ENCODE results near the gene CMSS1. TPM values are rescaled to one million over a fixed set of nuclear protein-coding genes. Genes with fewer than 3 reads are reported as not detected.

CMSS1 gene
- total and polyA plus RNA-seq, 12 donors = 16.2 to 75.6 (median 33.0) TPM

DNA sequence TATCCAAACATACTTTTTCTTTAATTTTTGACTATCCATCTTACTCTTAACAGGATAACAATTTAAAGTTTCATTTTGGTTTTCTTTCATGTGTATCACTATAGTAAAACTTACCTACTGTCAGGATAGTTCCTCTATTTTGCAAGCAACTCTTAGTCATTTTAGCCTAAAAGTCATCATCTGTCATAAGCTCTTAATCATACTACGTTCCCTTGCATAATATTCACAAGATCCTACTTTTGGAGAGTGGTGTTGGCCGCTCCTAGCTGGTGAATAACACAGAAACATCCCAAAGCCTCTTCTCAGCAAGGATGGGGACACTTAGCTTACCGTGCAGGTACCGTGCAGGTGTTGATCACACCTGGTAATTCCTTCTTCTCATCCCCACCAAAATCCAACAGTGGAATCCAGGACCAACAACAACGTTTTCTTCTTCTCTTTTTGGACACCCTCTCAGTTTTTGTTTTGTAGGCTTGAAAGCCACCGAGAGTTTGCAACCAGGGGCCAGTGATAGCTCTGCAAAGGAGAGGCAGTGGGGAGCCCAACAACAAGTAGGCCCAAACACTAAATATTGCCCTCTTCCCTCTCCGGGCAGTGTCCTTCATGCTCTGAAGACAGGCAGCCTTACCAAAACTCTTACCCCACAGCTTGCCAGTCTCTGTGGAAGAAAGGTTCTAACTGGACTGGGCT lies 296.2 kb downstream of the CMSS1 start:
- Histone ChIP-seq H3K27ac (no peak overlapping the region), H3K27me3 (no peaks in the 10 kb centered on the region), H3K9me3 (replicated peaks in 1 of 3) (no peaks in the 10 kb centered on the region), H3K4me3 (no peak overlapping the region), H3K36me3 (replicated peaks in 1 of 2) (no peaks in the 10 kb centered on the region), H3K4me1 (replicated peaks in 1 of 2) (peaks cover 0 to 4% of the 10 kb centered on the region in 2 donors)
- TF ChIP-seq, protein P1, sequence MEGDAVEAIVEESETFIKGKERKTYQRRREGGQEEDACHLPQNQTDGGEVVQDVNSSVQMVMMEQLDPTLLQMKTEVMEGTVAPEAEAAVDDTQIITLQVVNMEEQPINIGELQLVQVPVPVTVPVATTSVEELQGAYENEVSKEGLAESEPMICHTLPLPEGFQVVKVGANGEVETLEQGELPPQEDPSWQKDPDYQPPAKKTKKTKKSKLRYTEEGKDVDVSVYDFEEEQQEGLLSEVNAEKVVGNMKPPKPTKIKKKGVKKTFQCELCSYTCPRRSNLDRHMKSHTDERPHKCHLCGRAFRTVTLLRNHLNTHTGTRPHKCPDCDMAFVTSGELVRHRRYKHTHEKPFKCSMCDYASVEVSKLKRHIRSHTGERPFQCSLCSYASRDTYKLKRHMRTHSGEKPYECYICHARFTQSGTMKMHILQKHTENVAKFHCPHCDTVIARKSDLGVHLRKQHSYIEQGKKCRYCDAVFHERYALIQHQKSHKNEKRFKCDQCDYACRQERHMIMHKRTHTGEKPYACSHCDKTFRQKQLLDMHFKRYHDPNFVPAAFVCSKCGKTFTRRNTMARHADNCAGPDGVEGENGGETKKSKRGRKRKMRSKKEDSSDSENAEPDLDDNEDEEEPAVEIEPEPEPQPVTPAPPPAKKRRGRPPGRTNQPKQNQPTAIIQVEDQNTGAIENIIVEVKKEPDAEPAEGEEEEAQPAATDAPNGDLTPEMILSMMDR (IDR thresholded peaks at IDR 0.05) = no peak
- TF ChIP-seq POLR2A (IDR thresholded peaks at IDR 0.05) = no peak
- no peak for DNase-seq
- 84 to 90% (median 87%) methylated on average over 7 of the region's 7 CpGs for WGBS, 4 donors
- intact Hi-C loops (cut with DNase I) = no loop called here

DNA sequence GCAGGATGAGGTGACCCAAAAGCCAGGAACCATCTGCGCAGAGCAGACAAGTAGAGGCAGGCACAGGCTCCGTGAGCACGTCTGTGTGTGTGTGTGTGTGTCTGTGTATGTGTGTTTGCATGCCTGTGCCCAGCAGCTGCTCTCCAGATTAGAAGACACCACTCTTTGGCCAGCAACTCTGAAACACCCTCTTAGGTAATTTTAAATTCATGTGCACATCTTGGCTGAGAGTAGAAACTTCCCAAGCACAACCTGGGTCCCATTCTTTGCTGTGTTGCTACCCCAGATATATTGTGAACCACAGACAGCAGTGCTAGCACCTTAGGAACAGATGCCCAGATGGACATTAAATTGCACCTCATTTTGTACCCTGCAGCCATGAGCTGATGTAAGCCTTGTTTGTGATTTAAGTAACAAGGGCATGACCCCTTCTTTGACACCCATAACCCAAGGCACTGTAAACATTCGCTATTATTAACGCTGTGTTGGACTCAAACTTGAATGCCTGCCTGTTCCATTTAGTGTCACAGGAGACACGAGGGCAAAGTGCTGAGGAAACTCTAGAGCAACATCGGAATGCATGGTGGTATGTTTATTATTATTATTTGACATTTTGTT lies 296.9 kb downstream of the CMSS1 start, which contains the start of gene FILIP1L:
TSS of gene FILIP1L (minus strand) at position 89 of the 618 bp plus-strand sequence.
- no peak within 1 kb of the TSS for H3K4me3 ChIP-seq
- WGBS, 4 donors = 84 to 89% (median 88%) methylated on average over 5 to 7 of the region's 7 CpGs
- intact Hi-C loops (cut with DNase I) = no loop called here

DNA sequence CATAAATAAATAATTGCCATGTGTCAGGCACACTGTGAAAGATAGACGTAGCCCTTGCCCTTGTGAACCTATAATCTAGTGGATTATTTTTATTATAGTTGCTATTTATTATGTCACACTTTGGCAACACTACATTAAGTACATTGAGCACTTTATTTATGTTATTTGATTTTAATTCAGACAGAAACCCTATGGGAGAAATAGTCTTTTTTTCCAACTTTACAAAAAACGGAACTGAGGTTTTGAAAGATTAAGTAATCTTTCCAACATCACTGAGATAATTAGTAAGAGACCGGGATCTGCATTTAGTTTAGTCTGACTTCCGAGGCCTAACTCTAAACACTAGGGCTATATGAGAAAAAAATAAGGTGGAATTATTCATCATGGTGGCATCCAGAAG lies 299.4 kb downstream of the CMSS1 start:
- no peaks in the 10 kb centered on the region for H3K36me3 ChIP-seq (replicated peaks in 1 of 2)
- peaks cover 0 to 4% of the 10 kb centered on the region in 2 donors for H3K4me1 ChIP-seq (replicated peaks in 1 of 2)
- H3K27me3 ChIP-seq = no peaks in the 10 kb centered on the region
- DNase-seq = no peak
- intact Hi-C loops (cut with DNase I) = no loop called here
- 92 to 94% (median 93%) methylated on average over 4 of the region's 4 CpGs for WGBS, 4 donors
- no peaks in the 10 kb centered on the region for H3K9me3 ChIP-seq (replicated peaks in 1 of 3)
- no peak overlapping the region for H3K4me3 ChIP-seq
- TF ChIP-seq POLR2A (IDR thresholded peaks at IDR 0.05) = no peak
- TF ChIP-seq, protein P1 (IDR thresholded peaks at IDR 0.05) = no peak
- H3K27ac ChIP-seq = no peak overlapping the region

More for the DNA sequence above, 296.9 kb downstream of the CMSS1 start, which contains the start of gene FILIP1L:
- no peaks in the 10 kb centered on the region for H3K36me3 ChIP-seq (replicated peaks in 1 of 2)
- no peaks in the 10 kb centered on the region for H3K9me3 ChIP-seq (replicated peaks in 1 of 3)
- H3K27ac ChIP-seq = no peak within 1 kb of the TSS
- no peak for DNase-seq
- H3K4me1 ChIP-seq (replicated peaks in 1 of 2) = peaks cover 0 to 4% of the 10 kb centered on the region in 2 donors
- TF ChIP-seq, protein P1 (IDR thresholded peaks at IDR 0.05) = no peak
- TF ChIP-seq POLR2A (IDR thresholded peaks at IDR 0.05) = no peak
- no peaks in the 10 kb centered on the region for H3K27me3 ChIP-seq

DNA sequence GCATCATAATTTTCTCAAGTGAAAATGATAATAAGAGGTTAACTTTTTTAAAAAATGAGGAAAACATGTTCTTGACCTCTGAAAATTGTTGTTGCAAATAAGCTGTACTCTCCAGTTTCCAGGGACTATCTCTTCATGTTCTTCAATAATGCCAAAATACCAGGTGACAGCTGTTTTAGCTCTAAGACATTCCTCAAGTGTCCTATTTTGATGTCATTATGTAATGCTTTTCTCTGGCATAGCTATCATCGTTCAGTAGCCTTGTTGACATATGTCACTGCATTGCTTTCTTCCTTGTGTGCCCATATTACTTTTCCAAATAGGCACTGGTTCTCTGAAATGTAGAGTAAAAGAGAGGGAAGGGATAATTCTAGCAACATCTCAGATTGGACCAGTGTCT lies 302.4 kb downstream of the CMSS1 start:
- H3K27ac ChIP-seq = no peak overlapping the region
- H3K4me1 ChIP-seq (replicated peaks in 1 of 2) = peaks cover 10 to 21% of the 10 kb centered on the region in 2 donors
- intact Hi-C loops (cut with DNase I) = no loop called here
- H3K4me3 ChIP-seq = no peak overlapping the region
- no peaks in the 10 kb centered on the region for H3K27me3 ChIP-seq
- WGBS, 4 donors = 15 to 44% (median 38%) methylated on average over 1 of the region's 1 CpG
- DNase-seq = no peak
- no peak for TF ChIP-seq POLR2A (IDR thresholded peaks at IDR 0.05)
- TF ChIP-seq, protein P1 (IDR thresholded peaks at IDR 0.05) = no peak
- H3K9me3 ChIP-seq (replicated peaks in 1 of 3) = no peaks in the 10 kb centered on the region
- no peaks in the 10 kb centered on the region for H3K36me3 ChIP-seq (replicated peaks in 1 of 2)

Measured in adrenal gland (tissue), 12 donors.